Central memory CD8-positive, alpha-beta T cell (primary cell): Measurements from ENCODE around the gene PSMA5.

Source experiments
- ATAC-seq: fragments of 150-1000 bp; cut with Tn5 transposase; replicated peaks from 2 replicates; pipeline ENCODE4 v1.10.0; 2022; ENCODE audit warnings: mild to moderate bottlenecking, moderate FRiP score, moderate number of reproducible peaks; ENCODE audit not compliant: poor library complexity, severe bottlenecking; ENCODE audit errors: extremely low read depth
- DNase-seq, 2 donors: peaks; one replicate each; pipeline ENCODE4 v3.0.0; 2021; ENCODE audit warnings: low spot score in 2 of 2
- H3K27ac Mint-ChIP-seq: one replicate; pipeline ENCODE4 v1.8.0; 2022; ENCODE audit warnings: low read depth, mild to moderate bottlenecking, moderate library complexity, mixed read lengths
- H3K27me3 Mint-ChIP-seq: one replicate; pipeline ENCODE4 v1.8.0; 2022; ENCODE audit warnings: mixed read lengths
- H3K36me3 Mint-ChIP-seq: one replicate; pipeline ENCODE4 v1.8.0; 2022; ENCODE audit warnings: mild to moderate bottlenecking, moderate library complexity, mixed read lengths; ENCODE audit not compliant: insufficient read depth
- H3K4me1 Mint-ChIP-seq: one replicate; pipeline ENCODE4 v1.8.0; 2022; ENCODE audit warnings: mixed read lengths
- H3K4me3 Mint-ChIP-seq: one replicate; pipeline ENCODE4 v1.8.0; 2022; ENCODE audit warnings: mild to moderate bottlenecking, moderate library complexity, mixed read lengths
- H3K9me3 Mint-ChIP-seq: one replicate; pipeline ENCODE4 v1.8.0; 2022; ENCODE audit warnings: mixed read lengths

The PSMA5 gene

DNA sequence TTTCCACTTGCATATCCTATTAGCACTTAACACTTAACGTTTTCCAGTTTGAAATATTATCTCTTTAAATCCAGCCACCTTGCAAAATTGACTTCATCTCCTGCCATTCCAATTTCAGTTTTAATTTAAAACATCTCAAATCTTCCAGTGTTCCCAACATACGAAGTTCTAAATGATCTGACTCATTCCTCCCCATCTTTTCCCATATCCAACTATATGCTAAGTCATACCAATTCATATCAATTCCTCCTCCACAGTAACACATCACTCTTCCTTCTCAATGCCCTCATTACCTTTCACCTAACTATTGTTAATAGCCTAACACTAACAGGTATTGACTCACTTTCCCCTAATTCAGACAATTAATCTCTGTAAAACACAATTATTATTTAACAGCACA, 2.8 kb downstream of the PSMA5 start:
- Mint-ChIP-seq H3K9me3 (no peaks in the 10 kb centered on the region), H3K4me1 (peaks cover 36% of the 10 kb centered on the region), H3K4me3 (peak overlapping the region; percentile 92), H3K27me3 (no peaks in the 10 kb centered on the region), H3K36me3 (peaks cover 53% of the 10 kb centered on the region), H3K27ac (peak overlapping the region; percentile 97)
- no peak for ATAC-seq
- no peak for DNase-seq

DNA sequence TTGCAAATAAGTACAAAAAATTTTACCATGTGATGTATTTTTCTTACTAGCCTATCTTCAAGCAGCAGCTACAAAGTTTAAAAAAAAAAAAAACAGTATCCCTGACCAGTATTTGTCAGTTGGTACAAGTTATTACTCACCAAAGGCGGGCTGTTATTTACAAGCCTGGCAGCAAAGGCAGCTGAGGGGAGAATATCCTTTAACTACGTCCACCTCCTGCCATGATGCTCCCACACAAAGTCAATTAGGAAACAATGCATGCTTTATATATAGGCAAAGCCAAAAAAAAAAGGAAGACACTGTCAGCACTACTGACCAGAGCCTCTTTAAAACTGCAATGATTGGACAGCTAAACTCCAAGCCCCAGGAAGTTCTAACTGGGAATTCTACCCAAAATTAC, 13.7 kb downstream of the PSMA5 start:
- ATAC-seq (no peak), DNase-seq (no peak)
- peaks cover 51% of the 10 kb centered on the region for H3K4me1 Mint-ChIP-seq
- H3K27ac Mint-ChIP-seq = no peak overlapping the region
- H3K9me3 Mint-ChIP-seq = no peaks in the 10 kb centered on the region
- peaks cover 82% of the 10 kb centered on the region for H3K36me3 Mint-ChIP-seq
- no peak overlapping the region for H3K4me3 Mint-ChIP-seq
- H3K27me3 Mint-ChIP-seq = no peaks in the 10 kb centered on the region

DNA sequence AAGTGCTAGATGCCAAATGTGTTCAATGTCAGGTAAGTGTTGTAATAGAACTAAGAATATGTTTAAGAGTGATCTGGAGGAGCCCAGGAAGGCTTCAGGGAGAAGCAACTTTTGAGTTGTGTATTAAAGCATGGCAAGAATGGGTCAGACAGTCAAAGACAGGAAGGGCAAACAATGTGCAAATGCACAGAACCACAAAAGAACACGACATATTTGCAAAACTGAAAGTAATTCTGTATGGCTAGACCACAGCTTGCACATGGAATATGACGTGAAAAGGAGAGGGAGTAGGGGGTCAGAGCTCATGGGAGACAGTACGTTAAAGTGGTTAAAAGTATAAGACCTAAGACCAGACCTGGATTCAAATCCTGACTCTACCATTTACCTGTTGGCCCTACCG, 21.4 kb downstream of the PSMA5 start:
- DNase-seq (no peak), ATAC-seq (peak; percentile 46)
- Mint-ChIP-seq H3K27ac (peak overlapping the region; percentile 20), H3K9me3 (no peaks in the 10 kb centered on the region), H3K36me3 (peaks cover 54% of the 10 kb centered on the region), H3K4me3 (no peak overlapping the region), H3K27me3 (no peaks in the 10 kb centered on the region), H3K4me1 (peaks cover 31% of the 10 kb centered on the region)

DNA sequence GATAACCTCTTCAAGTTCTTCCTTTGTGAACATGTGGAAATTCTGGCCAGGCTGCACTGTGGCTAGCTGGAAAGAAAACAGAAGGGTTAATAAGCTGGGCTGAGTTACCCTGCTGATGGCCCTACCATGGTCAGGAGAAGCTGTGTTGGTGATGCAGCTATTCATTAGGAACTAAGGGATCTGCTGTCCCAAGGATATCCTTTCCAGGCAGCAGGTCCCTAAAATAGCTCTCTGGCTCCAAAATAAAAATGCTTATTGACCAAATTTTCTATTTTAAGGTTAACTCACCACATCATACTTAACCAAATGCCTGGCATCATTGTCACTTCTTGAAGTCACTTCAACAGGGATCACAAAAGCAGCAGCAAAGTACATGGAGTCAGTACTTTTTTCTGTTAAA, 24.2 kb downstream of the PSMA5 start:
- Mint-ChIP-seq H3K4me3 (no peak overlapping the region), H3K27me3 (peaks cover 2% of the 10 kb centered on the region), H3K4me1 (peaks cover 26% of the 10 kb centered on the region), H3K27ac (no peak overlapping the region), H3K9me3 (no peaks in the 10 kb centered on the region), H3K36me3 (peaks cover 34% of the 10 kb centered on the region)
- ATAC-seq = no peak
- no peak for DNase-seq

DNA sequence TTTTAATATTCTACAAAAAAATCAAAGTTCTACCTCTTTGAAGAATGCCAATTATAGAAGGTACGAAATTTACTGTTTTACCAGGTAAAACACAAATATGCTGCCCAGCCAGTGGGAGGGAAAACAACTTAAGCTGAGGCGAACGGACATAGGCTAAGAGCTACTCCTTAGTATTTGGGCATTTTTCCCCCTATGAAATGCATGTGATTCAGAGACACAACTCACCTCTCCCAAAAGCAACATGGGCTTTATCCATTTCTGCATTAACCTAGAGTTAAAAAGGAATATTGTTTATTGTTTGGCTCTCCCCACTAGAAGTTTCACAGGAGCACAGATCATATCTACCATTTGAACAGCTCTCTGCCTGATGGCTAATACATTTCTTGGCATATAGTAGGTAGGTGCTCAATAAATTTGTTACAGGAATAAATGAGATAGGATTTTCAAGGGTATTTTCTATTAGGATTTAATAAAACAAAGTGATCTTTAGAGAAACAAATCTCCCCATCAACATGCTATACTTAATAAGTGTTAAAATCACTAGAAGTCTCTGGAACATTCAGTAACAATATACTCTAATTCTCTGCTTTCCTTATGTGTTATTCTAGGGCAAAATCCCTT, 26.1 kb downstream of the PSMA5 start:
- H3K9me3 Mint-ChIP-seq = no peaks in the 10 kb centered on the region
- no peak for ATAC-seq
- H3K27ac Mint-ChIP-seq = no peak overlapping the region

DNA sequence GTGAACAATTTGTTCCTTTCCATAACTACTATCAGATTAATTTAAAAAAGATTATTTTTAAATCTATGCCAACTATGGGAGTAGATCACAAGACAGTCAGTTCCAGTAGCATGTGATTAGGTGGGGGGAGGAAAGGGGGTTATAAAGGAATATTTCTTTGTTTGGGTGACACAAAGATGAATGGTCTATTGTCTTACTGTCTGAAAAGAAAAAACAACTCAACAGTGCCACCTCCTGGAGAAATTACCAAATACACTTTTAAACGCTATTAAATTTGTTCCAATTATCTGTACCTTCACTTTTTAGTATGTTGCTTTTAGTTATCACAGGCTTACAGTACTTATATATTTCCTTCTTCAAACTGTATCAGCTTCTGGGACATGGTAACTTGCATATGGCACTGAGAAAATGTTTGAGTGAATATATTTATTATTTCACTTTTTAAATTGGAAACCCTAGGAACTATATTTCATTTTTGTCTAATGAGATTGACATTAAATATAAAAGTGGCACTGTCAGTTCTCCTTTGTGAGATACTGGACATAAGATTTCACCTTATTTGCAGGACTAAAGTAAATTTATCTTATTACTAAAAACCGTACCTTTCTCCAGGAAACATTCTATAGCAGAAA, 26.8 kb downstream of the PSMA5 start:
- peak; percentile 49 for ATAC-seq
- Mint-ChIP-seq H3K36me3 (peaks cover 20% of the 10 kb centered on the region), H3K4me3 (no peak overlapping the region), H3K27ac (no peak overlapping the region), H3K4me1 (peaks cover 6% of the 10 kb centered on the region), H3K27me3 (peaks cover 27% of the 10 kb centered on the region), H3K9me3 (no peaks in the 10 kb centered on the region)
- no peak for DNase-seq

More for the DNA sequence above, 26.1 kb downstream of the PSMA5 start:
- Mint-ChIP-seq H3K27me3 (peaks cover 20% of the 10 kb centered on the region), H3K4me3 (no peak overlapping the region), H3K4me1 (peaks cover 13% of the 10 kb centered on the region), H3K36me3 (peaks cover 26% of the 10 kb centered on the region)
- no peak for DNase-seq

DNA sequence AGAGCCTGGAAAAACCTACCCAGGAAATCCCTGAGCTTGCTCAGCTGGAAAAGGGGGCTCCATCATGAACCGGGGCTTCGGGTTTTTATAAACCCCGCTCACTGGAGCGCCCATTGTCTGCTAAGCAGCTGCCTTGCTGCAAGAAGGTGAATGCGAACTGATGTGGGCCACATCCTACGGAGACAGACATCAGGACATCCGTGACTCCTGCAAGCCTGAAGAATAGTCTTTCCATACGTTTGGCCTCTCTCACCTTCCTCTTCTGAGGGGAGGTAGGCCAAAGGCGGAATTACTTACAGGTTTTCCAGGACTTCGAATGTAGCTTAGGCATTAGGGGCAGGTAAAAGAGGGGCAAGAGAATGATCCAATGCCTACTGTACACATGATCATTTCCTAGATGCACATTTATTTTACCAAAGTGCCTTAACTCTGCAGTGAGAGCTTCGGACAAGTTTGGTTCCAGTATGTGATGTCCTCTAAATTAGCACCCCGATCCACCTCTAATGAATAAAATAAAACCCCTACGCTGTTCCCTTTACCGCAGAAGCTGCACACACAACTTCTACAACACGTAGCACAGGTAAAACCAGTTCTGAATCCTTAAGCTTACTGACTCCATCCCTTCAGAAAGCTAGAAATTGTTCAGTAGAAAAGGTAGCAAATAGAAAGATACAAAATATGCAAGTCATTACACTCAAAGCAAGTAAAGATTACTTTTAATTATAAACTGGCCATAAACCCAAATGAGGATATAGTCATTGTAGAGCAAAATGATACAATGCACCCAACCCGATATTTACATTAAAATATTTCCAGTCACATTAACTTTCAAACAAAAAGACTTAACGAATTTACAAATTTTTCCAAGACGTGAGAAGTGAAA, 27.7 kb downstream of the PSMA5 start:
- H3K27ac Mint-ChIP-seq = no peak overlapping the region
- H3K4me1 Mint-ChIP-seq = peaks cover 6% of the 10 kb centered on the region
- ATAC-seq = no peak
- H3K9me3 Mint-ChIP-seq = no peaks in the 10 kb centered on the region
- H3K4me3 Mint-ChIP-seq = peak overlapping the region; percentile 78
- no peak for DNase-seq
- H3K36me3 Mint-ChIP-seq = peaks cover 18% of the 10 kb centered on the region
- H3K27me3 Mint-ChIP-seq = peaks cover 34% of the 10 kb centered on the region

DNA sequence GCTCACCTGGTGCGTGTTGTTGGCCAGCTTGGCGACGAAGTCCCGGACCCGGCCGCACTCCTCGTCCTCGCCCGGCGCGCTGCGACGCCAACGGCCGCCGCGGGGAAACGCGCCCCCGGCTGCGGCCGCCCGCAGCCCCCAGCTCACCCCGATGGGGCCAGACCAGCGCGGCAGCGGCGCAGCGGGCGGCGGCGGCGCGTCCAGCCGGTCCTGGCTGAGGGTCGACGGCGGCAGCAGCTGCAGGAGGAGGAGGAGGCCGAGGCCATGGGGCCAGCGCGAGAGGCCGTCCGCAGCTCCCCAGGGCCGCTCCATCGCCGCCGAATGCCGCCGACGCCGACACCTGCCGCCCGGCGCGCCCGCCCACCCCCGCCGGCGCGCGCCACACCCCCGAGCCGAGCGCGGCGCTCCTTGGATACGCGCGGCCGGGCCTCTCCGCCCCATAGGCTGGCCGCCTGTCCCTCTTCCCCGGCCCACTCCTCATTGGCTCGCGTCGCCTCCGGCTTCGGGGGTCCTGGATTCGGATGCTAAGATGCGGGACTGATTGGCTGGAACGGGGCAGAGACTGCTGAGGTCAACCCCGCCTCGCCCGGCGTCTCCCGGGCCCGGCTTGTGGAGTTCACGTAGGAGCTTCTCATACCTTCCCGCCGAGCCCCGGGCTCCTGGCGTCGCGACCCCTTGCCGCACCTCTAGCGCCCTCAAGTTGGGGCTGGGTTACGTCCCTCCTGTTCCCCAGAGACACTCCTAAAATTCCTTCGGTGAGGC, 28.5 kb downstream of the PSMA5 start, which contains the start of gene SORT1:
SORT1 (minus strand) TSS at position 338 of the 762 bp plus-strand sequence; CDS start at position 312, 26 bp downstream.
- H3K27me3 Mint-ChIP-seq = peaks cover 39% of the 10 kb centered on the region

DNA sequence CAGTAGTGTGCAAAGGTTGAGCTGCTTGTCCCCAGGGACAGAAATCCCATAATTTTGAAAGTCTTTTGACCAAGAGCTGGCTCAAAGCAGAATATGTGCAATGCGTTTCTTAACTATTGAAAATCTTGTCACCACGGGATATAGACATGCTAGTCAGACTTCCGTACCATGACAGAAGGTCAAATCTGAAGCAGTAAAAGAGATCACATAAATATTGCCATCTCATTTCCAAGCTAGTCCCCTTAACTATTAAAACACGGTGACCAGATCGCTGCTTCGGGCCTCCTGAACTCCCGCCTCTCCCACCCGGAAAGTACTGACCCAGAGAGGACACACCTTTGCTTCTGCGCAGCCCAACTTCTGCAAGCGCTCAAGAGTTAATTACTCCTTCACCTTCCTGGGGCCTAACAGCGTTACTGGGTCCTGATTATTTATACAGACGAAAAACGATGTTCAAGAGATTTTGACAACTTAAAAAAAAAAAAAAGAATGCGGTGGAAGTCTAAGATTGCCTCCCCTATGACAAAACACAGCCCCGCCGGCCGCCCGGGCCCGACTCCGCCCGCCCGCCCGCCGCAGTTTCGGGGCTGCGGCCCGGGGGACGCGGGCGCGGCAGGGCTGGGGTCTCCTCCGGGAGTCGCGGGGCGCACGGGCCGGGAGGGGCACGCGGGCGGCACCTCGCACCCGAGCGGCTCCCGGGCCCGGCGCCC, 29.2 kb downstream of the PSMA5 start:
- H3K9me3 Mint-ChIP-seq = no peaks in the 10 kb centered on the region
- peaks cover 6% of the 10 kb centered on the region for H3K4me1 Mint-ChIP-seq
- H3K4me3 Mint-ChIP-seq = peak overlapping the region; percentile 72
- ATAC-seq = peak; percentile 15
- no peak overlapping the region for H3K27ac Mint-ChIP-seq
- peaks cover 11% of the 10 kb centered on the region for H3K36me3 Mint-ChIP-seq
- DNase-seq = no peak
- H3K27me3 Mint-ChIP-seq = peaks cover 47% of the 10 kb centered on the region

More for the DNA sequence above, 28.5 kb downstream of the PSMA5 start, which contains the start of gene SORT1:
- Mint-ChIP-seq H3K36me3 (peaks cover 14% of the 10 kb centered on the region), H3K27ac (no peak within 1 kb of the TSS), H3K9me3 (no peaks in the 10 kb centered on the region), H3K4me1 (peaks cover 6% of the 10 kb centered on the region), H3K4me3 (peak within 1 kb of the TSS; percentile 78)
- ATAC-seq (peak; percentile 78), DNase-seq (peak in 1 of 2 donors; percentile 23)

DNA sequence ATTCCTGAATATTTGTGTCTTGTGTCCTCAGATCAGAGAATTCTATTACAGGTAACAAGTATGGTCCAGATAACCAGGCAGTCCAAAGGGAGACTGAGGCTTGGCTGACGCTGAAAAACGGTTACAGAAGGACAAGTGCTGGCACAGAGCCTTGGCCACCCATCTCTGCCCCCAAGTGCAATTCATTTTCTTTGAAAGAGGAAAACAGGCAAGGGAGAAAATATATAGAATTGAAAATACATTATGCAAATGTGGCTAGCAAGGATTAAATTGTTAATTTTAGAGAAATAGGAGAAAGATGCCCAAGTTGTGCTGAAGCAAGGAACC, 29.8 kb downstream of the PSMA5 start:
- Mint-ChIP-seq H3K4me3 (peak overlapping the region; percentile 72), H3K27me3 (peaks cover 51% of the 10 kb centered on the region), H3K27ac (no peak overlapping the region), H3K4me1 (peaks cover 6% of the 10 kb centered on the region), H3K9me3 (no peaks in the 10 kb centered on the region), H3K36me3 (peaks cover 9% of the 10 kb centered on the region)
- no peak for DNase-seq
- no peak for ATAC-seq

DNA sequence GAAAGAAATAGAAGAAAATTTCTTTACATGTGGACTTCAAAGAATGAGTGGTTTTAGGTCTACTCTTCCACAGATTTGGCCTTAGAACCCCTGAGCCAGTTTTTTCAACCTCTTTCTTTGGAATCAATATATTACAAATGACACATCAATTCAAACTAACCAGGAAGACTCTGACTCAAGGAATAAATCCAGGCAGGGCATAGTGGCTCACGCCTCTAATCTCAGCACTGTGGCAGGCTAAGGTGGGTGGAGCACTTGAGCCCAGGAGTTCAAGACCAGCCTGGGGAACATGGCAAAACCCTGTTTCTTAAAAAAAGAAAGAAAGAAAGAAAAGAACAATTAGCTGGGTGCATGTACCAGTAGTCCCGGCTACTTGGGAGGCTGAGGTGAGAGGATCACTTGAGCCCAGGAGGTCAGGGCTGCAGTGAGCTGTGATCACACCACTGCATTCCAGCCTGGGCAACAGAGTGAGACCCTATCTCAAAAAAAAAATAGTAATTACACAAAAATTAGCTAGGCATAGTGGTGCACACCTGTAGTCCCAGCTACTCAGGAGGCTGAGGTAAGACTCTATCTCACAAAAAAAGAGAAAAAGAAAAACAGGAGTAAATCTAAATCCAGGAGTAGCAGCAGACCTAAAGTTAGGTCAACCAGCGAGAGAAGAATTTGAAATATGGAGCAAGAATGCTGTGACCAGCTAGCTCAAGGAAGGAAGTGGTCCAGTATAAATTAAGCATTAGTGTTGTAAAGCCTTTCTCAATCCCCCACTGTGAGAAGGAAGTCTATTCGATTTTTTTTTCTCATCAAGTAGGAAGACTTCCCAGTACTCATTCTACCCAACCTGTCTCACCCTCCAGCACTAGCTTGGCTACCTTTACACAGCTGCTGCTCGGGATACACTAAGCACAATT, 30.4 kb downstream of the PSMA5 start:
- Mint-ChIP-seq H3K36me3 (peaks cover 3% of the 10 kb centered on the region), H3K4me1 (peaks cover 6% of the 10 kb centered on the region), H3K27me3 (peaks cover 51% of the 10 kb centered on the region), H3K4me3 (peak overlapping the region; percentile 72), H3K27ac (no peak overlapping the region), H3K9me3 (no peaks in the 10 kb centered on the region)
- DNase-seq (no peak), ATAC-seq (no peak)
